SU-DHL-6 (cell line): Measurements from ENCODE around the gene TMEM154.

Source experiments
- H2AFZ ChIP-seq: fragments of 200-600 bp; sonication (generic); 2 replicates; pipeline ENCODE4 v1.6.1; 2014; ENCODE audit warnings: low read depth, mild to moderate bottlenecking, moderate library complexity, mixed read lengths, antibody characterized with exemption, low read length; ENCODE audit not compliant: severe bottlenecking
- H3F3A ChIP-seq: fragments of 200-600 bp; shearing (Covaris generic); 2 replicates; pipeline ENCODE4 v1.6.0; 2016; ENCODE audit warnings: antibody characterized with exemption, mild to moderate bottlenecking; ENCODE audit not compliant: insufficient read depth
- H3K27ac ChIP-seq: fragments of 200-600 bp; sonication (generic); 2 replicates; pipeline ENCODE4 v1.5.1; 2016; ENCODE audit warnings: low read depth, mild to moderate bottlenecking, low read length, moderate library complexity, mixed read lengths
- H3K27me3 ChIP-seq: fragments of 200-600 bp; sonication (generic), shearing (Covaris generic); 2 replicates; pipeline ENCODE4 v1.6.0; 2014; ENCODE audit warnings: mild to moderate bottlenecking, low read length
- H3K36me3 ChIP-seq: fragments of 200-600 bp; sonication (generic); 2 replicates; pipeline ENCODE4 v1.6.1; 2014; ENCODE audit warnings: mild to moderate bottlenecking, low read length, mixed read lengths
- H3K4me2 ChIP-seq: fragments of 300-600, 200-600 bp; shearing (Covaris generic), sonication (generic); 2 replicates; pipeline ENCODE4 v1.6.0; 2014; ENCODE audit warnings: low read length, low read depth, mild to moderate bottlenecking; ENCODE audit not compliant: poor library complexity, severe bottlenecking
- H3K4me3 ChIP-seq: fragments of 200-600 bp; sonication (generic); 2 replicates; pipeline ENCODE4 v1.5.1; 2014; ENCODE audit warnings: antibody characterized with exemption, low read length, mild to moderate bottlenecking, mixed read lengths; ENCODE audit not compliant: insufficient read depth, poor library complexity, severe bottlenecking
- H3K79me2 ChIP-seq: fragments of 200-600 bp; sonication (generic); 2 replicates; pipeline ENCODE4 v1.6.1; 2014; ENCODE audit warnings: mild to moderate bottlenecking, low read length, moderate library complexity; ENCODE audit not compliant: insufficient read depth
- H3K9ac ChIP-seq: fragments of 200-600 bp; sonication (generic); 2 replicates; pipeline ENCODE4 v1.7.0; 2014; ENCODE audit warnings: mild to moderate bottlenecking, low read length
- H3K9me2 ChIP-seq: fragments of 200-600 bp; sonication (generic); replicated peaks from 2 replicates; pipeline ENCODE4 v1.6.1; 2014; ENCODE audit warnings: low read length; ENCODE audit not compliant: insufficient read depth
- H3K9me3 ChIP-seq: fragments of 200-600 bp; sonication (generic); 2 replicates; pipeline ENCODE4 v1.6.1; 2014; ENCODE audit warnings: low read length, mixed read lengths; ENCODE audit not compliant: insufficient read depth
- H4K20me1 ChIP-seq: fragments of 200-600 bp; sonication (generic); 2 replicates; pipeline ENCODE4 v1.6.1; 2014; ENCODE audit warnings: low read depth, mild to moderate bottlenecking, antibody characterized with exemption, low read length, moderate library complexity, mixed read lengths
- CTCF ChIP-seq: fragments of 200-600 bp; sonication (generic); IDR thresholded peaks from one replicate; pipeline ENCODE4 v1.5.1; 2017; ENCODE audit warnings: antibody characterized with exemption, mild to moderate bottlenecking, low read length, moderate library complexity; ENCODE audit not compliant: insufficient read depth, poor library complexity, severe bottlenecking
- EZH2phosphoT487 ChIP-seq: fragments of 200-600 bp; sonication (generic), shearing (Covaris generic); conservative IDR thresholded peaks from 2 replicates; pipeline ENCODE4 v1.6.1; 2018; ENCODE audit warnings: mild to moderate bottlenecking, antibody characterized with exemption, low read length, moderate library complexity, mixed read lengths

The TMEM154 gene

DNA sequence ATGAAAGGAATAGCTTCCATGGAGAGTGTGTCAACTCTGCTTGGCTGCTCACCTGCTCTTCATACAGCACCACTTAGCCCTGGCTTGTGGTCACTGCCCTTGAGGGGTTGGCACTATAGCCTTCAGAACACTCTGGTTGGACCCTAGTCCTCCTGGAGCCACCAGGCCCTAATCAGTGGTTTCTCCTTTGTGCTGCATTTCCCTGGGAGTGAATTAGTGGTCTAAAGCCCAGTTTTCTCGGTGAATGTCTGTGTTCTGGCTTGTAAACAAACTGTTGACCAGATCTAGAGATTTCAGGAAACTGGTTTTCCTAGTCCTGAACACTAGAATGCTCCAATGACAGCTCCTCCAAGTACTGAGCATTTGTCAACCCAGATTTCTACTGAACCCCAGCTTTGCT, 28.6 kb upstream of the TMEM154 start:
- no peaks in the 10 kb centered on the region for H3K36me3 ChIP-seq
- H4K20me1 ChIP-seq = no peaks in the 10 kb centered on the region
- H2AFZ ChIP-seq = no peak overlapping the region
- no peaks in the 10 kb centered on the region for H3F3A ChIP-seq
- no peak overlapping the region for H3K4me3 ChIP-seq
- no peak overlapping the region for H3K4me2 ChIP-seq
- TF ChIP-seq CTCF (no peak), EZH2phosphoT487 (no peak)
- no peaks in the 10 kb centered on the region for H3K27me3 ChIP-seq
- H3K9ac ChIP-seq = no peak overlapping the region
- no peaks in the 10 kb centered on the region for H3K9me2 ChIP-seq
- no peaks in the 10 kb centered on the region for H3K79me2 ChIP-seq
- no peak overlapping the region for H3K27ac ChIP-seq
- H3K9me3 ChIP-seq = no peaks in the 10 kb centered on the region

- Histone ChIP-seq H3K9ac (no peak overlapping the region), H2AFZ (no peak overlapping the region), H3K4me2 (no peak overlapping the region), H3K36me3 (no peaks in the 10 kb centered on the region), H4K20me1 (no peaks in the 10 kb centered on the region), H3K9me2 (no peaks in the 10 kb centered on the region), H3K9me3 (no peaks in the 10 kb centered on the region), H3K27me3 (no peaks in the 10 kb centered on the region), H3K4me3 (no peak overlapping the region), H3K27ac (no peak overlapping the region), H3K79me2 (no peaks in the 10 kb centered on the region), H3F3A (no peaks in the 10 kb centered on the region)
- TF ChIP-seq EZH2phosphoT487 (no peak), CTCF (no peak)
Measured at GRCh38 chr4:152707632-152708031, 27.8 kb upstream of the TMEM154 start.

DNA sequence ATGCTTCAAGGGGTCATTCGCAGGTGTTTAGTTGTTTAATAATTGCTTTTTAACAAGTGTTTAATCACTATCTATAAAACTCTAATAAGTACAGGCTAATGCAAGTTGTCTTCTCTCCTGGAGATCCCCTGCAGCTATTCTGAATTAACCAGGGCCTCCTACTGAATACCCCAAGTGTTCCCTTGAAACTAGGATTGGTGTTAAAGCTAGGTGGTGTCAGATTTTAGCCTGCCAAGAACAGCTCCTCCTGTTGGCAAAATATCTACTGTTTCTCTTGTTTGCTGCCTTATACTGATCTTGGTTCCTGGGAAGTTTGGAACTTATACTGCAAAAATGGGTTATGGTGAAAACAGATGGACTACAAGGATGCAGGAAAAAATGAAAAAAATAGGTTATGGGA, 26.1 kb upstream of the TMEM154 start:
- TF ChIP-seq CTCF (peak; percentile 18), EZH2phosphoT487 (no peak)
- Histone ChIP-seq H3K79me2 (no peaks in the 10 kb centered on the region), H3K36me3 (no peaks in the 10 kb centered on the region), H3F3A (no peaks in the 10 kb centered on the region), H3K4me3 (no peak overlapping the region), H3K4me2 (no peak overlapping the region), H3K9me3 (no peaks in the 10 kb centered on the region), H3K9ac (no peak overlapping the region), H4K20me1 (no peaks in the 10 kb centered on the region), H3K27me3 (no peaks in the 10 kb centered on the region), H3K27ac (no peak overlapping the region), H2AFZ (no peak overlapping the region), H3K9me2 (no peaks in the 10 kb centered on the region)

- H4K20me1 ChIP-seq = no peaks in the 10 kb centered on the region
- H3K9ac ChIP-seq = no peak overlapping the region
- TF ChIP-seq CTCF (no peak), EZH2phosphoT487 (no peak)
- H3K4me3 ChIP-seq = no peak overlapping the region
- no peaks in the 10 kb centered on the region for H3K9me2 ChIP-seq
- no peaks in the 10 kb centered on the region for H3K36me3 ChIP-seq
- no peak overlapping the region for H3K27ac ChIP-seq
- H2AFZ ChIP-seq = no peak overlapping the region
- no peaks in the 10 kb centered on the region for H3F3A ChIP-seq
- no peaks in the 10 kb centered on the region for H3K27me3 ChIP-seq
- H3K4me2 ChIP-seq = no peak overlapping the region
- no peaks in the 10 kb centered on the region for H3K79me2 ChIP-seq
- H3K9me3 ChIP-seq = no peaks in the 10 kb centered on the region
Measured at GRCh38 chr4:152704788-152705187, 25.0 kb upstream of the TMEM154 start.
